HG03060 (cell line): Measurements from ENCODE around the gene PEAK3.
"Not testable (repeated sequence)": the region's sequence is repeated elsewhere in the genome, so short reads cannot be mapped to it uniquely, and the experiment has no call there.

Experiments used
- ATAC-seq: cut with Tn5 transposase; IDR thresholded peaks from one replicate; pipeline ENCODE4 v1.9.1; 2021; ENCODE audit warnings: low read depth, moderate number of reproducible peaks; ENCODE audit not compliant: unreplicated experiment

PEAK3 gene

GRCh38 chr19:2289714-2290435 is 7.9 kb upstream of the PEAK3 start:
- ATAC-seq, result no peak

- ATAC-seq, result no peak
Observed at GRCh38 chr19:2288818-2289713, 7.1 kb upstream of the PEAK3 start.

- ATAC-seq, result no peak
Observed at GRCh38 chr19:2288338-2288817, 6.4 kb upstream of the PEAK3 start.

GRCh38 chr19:2287585-2288337 is 5.8 kb upstream of the PEAK3 start:
- no peak for ATAC-seq

GRCh38 chr19:2286402-2287140 is 4.6 kb upstream of the PEAK3 start:
- ATAC-seq, result no peak

GRCh38 chr19:2283835-2284507 is 2.0 kb upstream of the PEAK3 start:
- no peak for ATAC-seq

- ATAC-seq, result no peak
Observed at GRCh38 chr19:2282862-2283237, 875 bp upstream of the PEAK3 start.

GRCh38 chr19:2281265-2282061 is 512 bp downstream of the PEAK3 start:
- not testable (repeated sequence) for ATAC-seq

GRCh38 chr19:2280633-2281264 is 1.2 kb downstream of the PEAK3 start:
- no peak for ATAC-seq

GRCh38 chr19:2278459-2279158 is 3.4 kb downstream of the PEAK3 start:
- no peak for ATAC-seq

GRCh38 chr19:2277138-2277537 is 4.8 kb downstream of the PEAK3 start:
- ATAC-seq, result no peak

- ATAC-seq, result no peak
Observed at GRCh38 chr19:2276429-2276986, 5.5 kb downstream of the PEAK3 start.

GRCh38 chr19:2275588-2276428 is 6.2 kb downstream of the PEAK3 start:
- ATAC-seq, result no peak

- ATAC-seq, result no peak
Observed at GRCh38 chr19:2274931-2275535, 6.9 kb downstream of the PEAK3 start.

- no peak for ATAC-seq
Observed at GRCh38 chr19:2274185-2274711, 7.7 kb downstream of the PEAK3 start.
